ENCODE results near the gene DST.
"Not testable (repeated sequence)": the region's sequence is repeated elsewhere in the genome, so short reads cannot be mapped to it uniquely, and the experiment has no call there.

Gene DST

GRCh38 chr6:56562730-56563129 lies 80.0 kb downstream of the DST start:
- not testable (repeated sequence) for DNase-seq

GRCh38 chr6:56556751-56557540 lies 85.7 kb downstream of the DST start:
- DNase-seq, result no peak

DNA sequence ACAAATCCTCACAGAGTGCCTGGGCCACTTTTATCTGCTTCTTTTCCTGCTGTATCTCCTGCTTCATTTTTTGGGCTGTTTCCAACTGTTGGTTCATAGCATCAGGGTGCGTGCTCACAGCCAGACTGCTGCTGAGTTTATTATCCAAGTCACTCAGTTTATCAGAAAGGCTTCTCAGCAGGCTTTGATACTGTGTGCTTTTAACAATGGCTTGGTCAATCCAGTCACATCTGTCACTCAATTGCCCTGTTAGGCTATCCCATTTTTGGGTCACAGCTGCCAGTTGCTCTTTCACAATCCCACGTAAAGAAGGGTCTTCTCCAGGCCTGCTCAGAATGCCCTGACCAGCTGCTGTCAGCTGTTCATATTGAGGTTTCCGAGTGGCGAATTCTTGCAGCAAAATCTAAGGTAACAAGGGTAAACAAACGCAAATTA lies 87.2 kb downstream of the DST start:
- DNase-seq, result peak; percentile 44

DNA sequence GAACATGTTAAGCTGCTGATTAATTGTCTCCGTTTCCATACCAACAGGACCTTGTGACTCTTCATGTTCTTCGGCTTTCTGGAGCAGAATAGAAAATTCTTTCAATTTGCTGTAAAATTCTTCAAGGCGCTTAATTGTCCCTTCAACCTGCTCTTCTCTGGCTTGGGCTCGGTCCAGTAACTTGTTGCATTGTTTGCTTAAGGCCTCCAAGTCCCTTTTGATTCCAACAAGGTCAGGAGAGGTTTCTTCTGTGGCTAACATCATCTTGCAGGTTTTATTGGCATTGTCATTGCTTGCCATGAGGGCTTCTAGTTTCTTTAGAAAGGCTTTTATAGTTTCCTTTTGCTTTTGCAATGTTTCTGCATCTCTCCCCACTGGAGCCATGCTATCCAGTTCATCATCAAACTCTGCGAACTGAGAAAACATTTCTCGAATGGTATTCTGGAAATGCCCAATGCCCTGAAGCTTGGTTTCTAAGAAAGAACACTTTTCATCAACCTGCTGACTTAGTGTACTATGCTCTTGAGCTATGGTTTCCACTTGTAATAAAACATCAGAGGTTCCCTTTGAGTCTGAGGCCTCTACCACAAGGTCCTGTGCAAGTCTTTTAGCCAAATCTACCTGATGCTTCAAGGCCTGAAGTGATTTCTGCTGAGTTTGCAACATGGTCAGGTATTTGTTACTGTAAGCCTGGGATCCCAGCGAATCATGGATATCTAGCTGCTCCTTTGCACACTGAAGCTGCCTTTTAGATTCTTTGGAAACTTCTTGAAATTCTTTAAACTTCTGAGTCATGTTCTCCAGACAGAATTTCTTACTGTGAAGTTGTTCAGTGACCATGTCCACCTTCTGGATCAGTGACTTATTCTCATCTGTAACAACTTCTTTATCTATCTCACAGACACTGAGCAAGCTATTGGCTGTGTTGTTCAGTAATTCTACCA lies 90.2 kb downstream of the DST start:
- no peak for DNase-seq

DNA sequence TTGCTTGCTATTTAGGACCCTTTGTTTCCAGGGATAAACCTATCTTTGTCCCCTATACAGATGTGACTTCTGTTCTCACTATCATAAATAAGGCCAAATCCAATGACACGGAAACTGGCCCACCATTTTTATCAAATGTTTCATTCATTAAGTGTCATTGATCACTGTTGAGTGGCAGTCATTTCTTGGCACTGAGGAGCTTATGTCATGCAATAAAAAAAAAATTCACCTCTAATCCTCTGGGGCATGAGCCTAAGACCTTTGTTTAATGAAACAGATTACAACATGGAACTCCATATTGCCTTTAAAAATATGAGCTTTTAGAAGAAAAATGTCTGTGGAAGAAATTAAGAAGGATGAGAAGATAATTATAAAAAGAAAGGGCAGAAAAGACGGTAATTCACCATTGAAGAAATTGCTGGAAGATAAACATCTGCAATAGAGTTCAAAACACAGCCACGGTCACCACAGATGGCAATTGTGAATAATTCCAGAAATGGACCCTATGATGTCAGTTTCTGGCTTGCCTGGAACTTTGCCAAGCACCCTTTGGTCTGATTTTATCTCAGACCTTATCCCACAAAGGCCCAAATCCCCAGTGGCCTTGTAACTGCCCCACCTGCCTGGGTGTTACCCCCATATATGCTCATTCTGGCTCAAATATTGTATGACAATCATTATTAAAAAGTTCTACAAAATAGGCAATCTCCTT lies 91.1 kb downstream of the DST start:
- no peak for DNase-seq

DNA sequence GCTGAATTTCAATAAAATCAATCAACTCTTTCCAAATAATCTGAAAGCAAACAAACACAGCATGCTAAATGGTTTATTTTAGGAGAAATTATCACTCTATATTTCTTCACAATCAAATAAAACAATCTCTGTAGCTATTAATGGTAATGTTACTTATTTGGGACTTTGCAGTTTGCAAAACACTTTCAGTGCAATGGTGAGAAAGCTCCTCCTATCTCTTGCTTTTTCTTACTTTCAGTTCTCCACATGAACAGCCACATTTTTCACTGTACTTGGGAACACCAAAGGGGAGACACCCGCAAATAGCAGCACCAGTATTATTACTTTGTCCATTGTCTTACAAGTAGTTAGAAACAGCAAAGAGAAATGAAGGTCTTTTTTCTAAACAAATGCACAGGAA lies 92.4 kb downstream of the DST start:
- DNase-seq, result no peak

DNA sequence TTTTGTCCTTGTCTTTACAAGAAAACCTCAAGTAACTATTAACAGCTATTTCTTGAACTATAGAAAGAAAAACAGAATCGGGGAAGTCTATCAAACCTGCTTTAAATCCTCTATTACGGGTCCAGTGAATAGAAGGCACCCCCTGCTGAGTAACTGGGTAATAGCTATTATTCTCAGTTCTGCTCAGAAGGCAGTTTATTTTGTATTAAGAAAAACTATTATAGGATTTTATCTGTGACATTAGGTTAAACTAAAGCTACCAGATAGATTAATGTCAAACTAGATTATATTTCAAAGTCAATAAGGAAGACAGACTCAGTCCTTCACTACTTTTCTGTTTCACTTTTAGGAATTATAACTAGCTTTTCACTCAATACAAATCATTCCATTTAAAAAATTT lies 93.7 kb downstream of the DST start:
- no peak for DNase-seq

- DNase-seq, result no peak
Measured at GRCh38 chr6:56547687-56548086, 95.0 kb downstream of the DST start.

GRCh38 chr6:56542364-56543331 lies 100.0 kb downstream of the DST start:
- DNase-seq, result peak; percentile 90

GRCh38 chr6:56541741-56542360 lies 100.8 kb downstream of the DST start:
- DNase-seq, result no peak

DNA sequence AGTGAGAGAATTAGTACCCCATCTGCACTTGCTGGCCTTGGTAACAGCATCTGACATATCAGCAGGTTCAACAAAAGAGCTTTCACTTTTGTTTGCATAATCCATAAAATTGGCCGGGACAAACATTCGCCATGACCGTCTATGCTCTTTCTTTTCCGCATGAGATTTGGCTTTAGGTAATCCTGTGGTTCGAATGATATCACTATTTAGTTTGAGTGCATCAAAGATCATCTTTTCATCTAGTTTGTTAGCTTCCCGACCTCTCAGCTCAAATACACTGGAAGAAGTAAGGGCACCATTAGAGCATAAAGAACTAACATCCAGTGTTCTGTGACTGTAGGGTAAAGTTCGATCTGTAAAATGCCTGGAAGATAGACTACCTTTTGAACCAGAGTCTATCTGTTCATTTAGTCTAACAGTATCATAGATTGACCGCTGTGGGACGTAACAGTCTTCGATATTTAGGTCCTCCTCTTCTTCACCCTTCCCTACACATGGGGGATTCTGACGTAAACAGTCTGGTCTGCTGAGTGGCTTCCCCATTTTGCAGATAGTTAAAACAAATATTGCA lies 101.6 kb downstream of the DST start:
- no peak for DNase-seq

GRCh38 chr6:56540232-56541029 lies 102.3 kb downstream of the DST start:
- no peak for DNase-seq

DNA sequence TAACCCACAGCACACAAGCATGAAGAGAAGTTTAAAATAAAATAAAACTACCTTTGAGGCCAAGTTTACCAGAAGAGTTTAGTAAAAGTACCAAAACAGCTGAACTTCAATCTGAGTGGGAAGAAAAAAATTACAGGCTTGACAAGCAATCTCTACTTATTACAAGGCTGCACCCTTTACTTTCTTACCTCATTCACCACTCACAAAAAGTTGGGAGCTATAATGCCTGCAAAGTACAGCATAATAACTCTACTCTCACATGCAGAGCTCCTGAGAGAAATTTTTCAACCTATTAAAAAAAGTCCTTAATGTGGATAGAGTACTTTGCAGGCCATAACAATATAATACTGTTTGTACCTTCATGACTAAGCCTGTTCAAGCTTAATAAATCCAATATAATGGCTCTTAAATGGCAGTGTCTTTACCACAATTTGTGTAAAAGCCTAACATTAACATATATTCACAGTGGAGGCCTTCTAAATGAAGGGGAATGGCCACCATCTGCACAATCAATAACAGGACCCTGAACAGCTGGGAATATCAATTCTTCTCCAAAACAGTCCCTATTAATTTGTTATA lies 103.1 kb downstream of the DST start:
- DNase-seq, result no peak

DNA sequence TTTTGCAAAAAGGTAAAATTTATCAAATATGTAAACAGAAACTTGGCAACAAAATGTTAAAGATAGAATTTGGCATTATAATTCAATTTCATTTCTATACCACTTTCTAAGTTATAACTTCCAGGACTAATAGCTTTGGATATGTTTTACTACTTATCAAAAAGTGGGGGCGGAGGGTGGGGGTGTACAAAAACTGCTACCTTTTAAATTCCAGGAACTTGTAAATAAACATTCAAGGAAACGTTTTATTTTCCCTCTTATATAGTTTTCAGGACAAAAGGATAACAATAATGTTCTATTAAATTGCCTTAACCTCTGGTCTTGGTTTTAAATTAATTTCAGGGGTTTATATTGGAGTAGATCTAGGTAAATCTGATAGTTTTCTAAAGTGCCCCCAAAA lies 103.8 kb downstream of the DST start:
- no peak for DNase-seq

GRCh38 chr6:56537223-56537770 lies 105.4 kb downstream of the DST start:
- DNase-seq, result no peak

DNA sequence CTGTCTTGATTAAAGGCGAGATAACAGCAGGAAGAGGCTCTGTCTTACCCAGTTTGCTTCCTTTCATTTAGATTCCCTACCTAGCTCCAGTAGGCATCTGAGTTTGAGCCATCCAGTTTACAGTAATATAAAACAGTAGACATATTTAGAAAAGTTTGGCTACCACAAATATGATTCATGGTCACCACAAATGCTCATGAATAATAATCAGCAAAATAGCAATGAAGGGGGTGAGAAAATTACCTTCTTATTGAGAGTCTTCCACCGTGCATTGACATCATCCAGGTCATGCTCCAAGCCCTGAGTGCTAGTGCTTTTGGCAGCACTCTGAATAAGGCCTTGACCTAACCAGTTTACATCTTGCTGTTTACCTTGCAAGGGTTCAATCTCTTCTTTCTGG lies 106.2 kb downstream of the DST start:
- no peak for DNase-seq

DNA sequence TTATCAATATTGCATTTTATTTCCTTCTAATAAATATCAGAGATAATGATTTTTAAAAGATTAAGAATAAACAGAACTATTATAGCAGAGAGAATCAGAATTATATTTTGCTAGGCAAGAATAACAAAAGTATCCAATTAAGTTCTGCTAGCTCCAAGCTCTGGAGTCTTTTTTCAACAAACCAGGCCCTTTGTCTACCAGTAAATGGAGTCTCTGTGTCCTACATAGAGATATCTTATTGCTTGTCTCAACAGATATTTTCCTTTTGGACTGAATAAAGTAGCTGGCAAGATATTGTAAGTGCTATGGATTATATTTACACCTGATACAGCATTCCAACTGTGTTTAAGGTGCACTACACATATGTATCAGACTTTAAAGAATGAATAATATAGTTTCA lies 107.1 kb downstream of the DST start:
- no peak for DNase-seq

DNA sequence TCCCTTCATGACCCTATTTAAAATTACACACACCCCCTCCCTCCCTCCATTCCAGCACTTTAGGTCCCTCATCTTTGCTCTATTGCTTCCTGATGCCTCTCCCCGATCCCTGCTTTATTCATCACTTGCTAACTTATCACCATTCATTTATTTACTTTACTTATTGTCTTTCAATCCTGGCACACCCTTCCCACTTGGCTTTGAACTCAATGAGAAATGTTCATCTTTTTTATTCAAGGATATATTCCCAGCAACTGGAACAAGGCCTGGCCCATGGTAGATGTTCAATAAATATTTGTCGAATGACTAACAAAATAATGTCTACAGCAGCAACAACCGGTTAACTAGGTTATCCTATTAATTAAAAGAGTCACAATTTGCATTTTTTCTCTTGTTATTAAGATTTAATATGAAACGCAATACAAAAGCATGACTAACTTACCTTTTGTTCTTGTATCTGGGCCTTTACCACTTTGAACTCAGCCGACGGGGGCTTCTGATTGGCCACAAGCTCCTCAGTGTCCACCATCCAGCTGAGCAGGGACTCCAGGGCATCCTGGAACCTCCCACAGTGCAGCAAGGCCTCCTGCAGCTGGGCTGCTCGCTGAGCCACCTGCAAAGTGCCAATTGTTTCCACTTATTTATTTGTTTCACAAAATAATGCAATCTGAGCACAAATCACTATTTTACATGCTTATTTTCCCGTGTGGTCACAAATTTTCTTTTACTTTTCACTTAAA lies 107.8 kb downstream of the DST start:
- no peak for DNase-seq

All from right forelimb (tissue), 1 donor.